Stimulated activated CD4-positive, alpha-beta T cell treated with anti-CD3 and anti-CD28 coated beads, Interleukin-4, amount 100 ng/mL, for 1 hour (primary cell): ENCODE results near the gene NR2E1.

Source experiments
- DNase-seq: peaks from one replicate; pipeline ENCODE4 v3.0.0-alpha.2; 2020

The NR2E1 gene

GRCh38 chr6:108156180-108156937 lies 9.5 kb upstream of the NR2E1 start:
- DNase-seq = no peak

GRCh38 chr6:108156938-108157233 lies 8.9 kb upstream of the NR2E1 start:
- no peak for DNase-seq

- DNase-seq = no peak
Measured at GRCh38 chr6:108157234-108157980, 8.4 kb upstream of the NR2E1 start.

- DNase-seq = no peak
Measured at GRCh38 chr6:108157981-108158525, 7.8 kb upstream of the NR2E1 start.

GRCh38 chr6:108159981-108160380 lies 5.8 kb upstream of the NR2E1 start:
- DNase-seq = no peak

- DNase-seq = no peak
Measured at GRCh38 chr6:108161724-108162282, 4.0 kb upstream of the NR2E1 start.

GRCh38 chr6:108163267-108163643 lies 2.6 kb upstream of the NR2E1 start:
- no peak for DNase-seq

- no peak for DNase-seq
Measured at GRCh38 chr6:108163644-108164542, 1.9 kb upstream of the NR2E1 start.

- no peak for DNase-seq
Measured at GRCh38 chr6:108164543-108164814, 1.3 kb upstream of the NR2E1 start.

- DNase-seq = no peak
Measured at GRCh38 chr6:108164815-108165706, 761 bp upstream of the NR2E1 start.

GRCh38 chr6:108166664-108167448 lies 1.0 kb downstream of the NR2E1 start:
- no peak for DNase-seq

GRCh38 chr6:108167449-108168089 lies 1.7 kb downstream of the NR2E1 start:
- DNase-seq = no peak

GRCh38 chr6:108168090-108168463 lies 2.3 kb downstream of the NR2E1 start:
- no peak for DNase-seq

GRCh38 chr6:108168501-108169463 lies 3.0 kb downstream of the NR2E1 start:
- DNase-seq = no peak

GRCh38 chr6:108169464-108170331 lies 3.9 kb downstream of the NR2E1 start:
- no peak for DNase-seq

- no peak for DNase-seq
Measured at GRCh38 chr6:108170332-108171290, 4.8 kb downstream of the NR2E1 start.

GRCh38 chr6:108171291-108171917 lies 5.6 kb downstream of the NR2E1 start:
- no peak for DNase-seq
